Measurements from ENCODE around the gene PLIN4. TPM values are rescaled to one million over a fixed set of nuclear protein-coding genes. Genes with fewer than 3 reads are reported as not detected.

PLIN4 gene
- total RNA-seq, 1 donor = under 0.01 TPM

DNA sequence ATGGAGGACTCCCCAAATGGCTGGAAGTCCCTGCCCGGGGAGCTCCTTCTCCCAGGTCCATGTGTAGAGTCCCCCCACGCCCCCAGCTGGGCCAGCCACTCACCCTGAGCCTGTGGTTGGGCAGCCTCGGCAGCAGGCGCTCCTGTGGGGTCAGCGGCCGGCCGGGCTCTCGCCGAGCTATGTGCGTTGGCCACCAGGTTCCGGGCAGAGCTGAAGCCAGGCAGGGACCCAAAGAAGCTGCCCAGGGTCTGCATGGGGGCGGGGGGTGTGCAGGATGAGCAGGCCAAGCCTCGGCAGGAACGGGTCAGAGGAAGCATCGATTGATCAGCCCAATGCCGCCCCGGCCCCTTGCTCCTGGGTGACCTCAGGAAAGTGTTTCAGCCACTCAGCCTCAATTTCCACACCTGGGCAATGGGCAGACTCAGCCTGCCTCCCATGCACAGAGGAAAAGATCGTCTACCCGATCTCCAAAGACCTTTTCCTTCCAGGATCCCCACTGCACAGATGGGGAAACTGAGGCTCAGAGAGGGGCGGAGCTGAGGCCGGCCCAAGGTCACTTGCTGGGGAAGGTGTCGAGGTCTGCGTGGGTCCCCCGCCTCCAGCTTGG, 732 bp downstream of the PLIN4 start:
- Histone ChIP-seq H3K79me2 (ENCODE audit: insufficient read depth, low read length) (no peaks in the 10 kb centered on the region), H3K4me2 (ENCODE audit: insufficient read depth, low read length) (no peak overlapping the region), H4K20me1 (ENCODE audit: insufficient read depth, low read length) (no peaks in the 10 kb centered on the region), H3K27ac (ENCODE audit: low read depth, low read length) (no peak overlapping the region), H3K4me1 (ENCODE audit: insufficient read depth, low read length) (peaks cover 7% of the 10 kb centered on the region), H2AFZ (ENCODE audit: low read length) (no peak overlapping the region), H3K4me3 (ENCODE audit: insufficient read depth, low read length) (no peak overlapping the region), H3K9me3 (ENCODE audit: low read depth, low read length) (no peaks in the 10 kb centered on the region), H3K36me3 (ENCODE audit: insufficient read depth, low read length) (no peaks in the 10 kb centered on the region), H3K27me3 (ENCODE audit: insufficient read depth, low read length) (peaks cover 20% of the 10 kb centered on the region)
- DNase-seq (ENCODE audit: insufficient read length, low spot score, missing footprints) = no peak
- TF ChIP-seq, protein P1, sequence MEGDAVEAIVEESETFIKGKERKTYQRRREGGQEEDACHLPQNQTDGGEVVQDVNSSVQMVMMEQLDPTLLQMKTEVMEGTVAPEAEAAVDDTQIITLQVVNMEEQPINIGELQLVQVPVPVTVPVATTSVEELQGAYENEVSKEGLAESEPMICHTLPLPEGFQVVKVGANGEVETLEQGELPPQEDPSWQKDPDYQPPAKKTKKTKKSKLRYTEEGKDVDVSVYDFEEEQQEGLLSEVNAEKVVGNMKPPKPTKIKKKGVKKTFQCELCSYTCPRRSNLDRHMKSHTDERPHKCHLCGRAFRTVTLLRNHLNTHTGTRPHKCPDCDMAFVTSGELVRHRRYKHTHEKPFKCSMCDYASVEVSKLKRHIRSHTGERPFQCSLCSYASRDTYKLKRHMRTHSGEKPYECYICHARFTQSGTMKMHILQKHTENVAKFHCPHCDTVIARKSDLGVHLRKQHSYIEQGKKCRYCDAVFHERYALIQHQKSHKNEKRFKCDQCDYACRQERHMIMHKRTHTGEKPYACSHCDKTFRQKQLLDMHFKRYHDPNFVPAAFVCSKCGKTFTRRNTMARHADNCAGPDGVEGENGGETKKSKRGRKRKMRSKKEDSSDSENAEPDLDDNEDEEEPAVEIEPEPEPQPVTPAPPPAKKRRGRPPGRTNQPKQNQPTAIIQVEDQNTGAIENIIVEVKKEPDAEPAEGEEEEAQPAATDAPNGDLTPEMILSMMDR (IDR thresholded peaks at IDR 0.05; ENCODE audit: extremely low read depth, low read depth, low read length) = no peak

DNA sequence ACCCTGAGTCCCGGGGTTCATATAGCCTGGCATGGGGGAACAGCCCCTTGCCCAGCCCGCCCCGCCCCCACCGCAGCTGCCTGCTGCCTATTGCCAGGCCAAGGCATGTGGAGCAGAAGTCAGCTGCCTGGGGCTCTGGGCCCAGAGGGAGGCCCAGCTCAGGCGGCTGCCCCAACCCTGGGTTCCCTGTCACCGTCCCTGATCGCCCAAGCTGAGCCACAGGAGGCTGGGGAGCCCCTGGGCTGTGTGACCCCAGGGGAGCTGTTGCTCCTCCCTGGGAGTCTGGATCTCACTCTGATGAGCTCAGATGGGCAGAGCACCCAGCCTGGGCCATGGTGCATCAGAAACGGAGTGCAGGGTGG, 1.4 kb downstream of the PLIN4 start:
- no peak for DNase-seq (ENCODE audit: insufficient read length, low spot score, missing footprints)
- H3K79me2 ChIP-seq (ENCODE audit: insufficient read depth, low read length) = no peaks in the 10 kb centered on the region
- no peaks in the 10 kb centered on the region for H4K20me1 ChIP-seq (ENCODE audit: insufficient read depth, low read length)
- no peak overlapping the region for H3K4me3 ChIP-seq (ENCODE audit: insufficient read depth, low read length)
- no peak overlapping the region for H3K4me2 ChIP-seq (ENCODE audit: insufficient read depth, low read length)
- H3K27me3 ChIP-seq (ENCODE audit: insufficient read depth, low read length) = peaks cover 20% of the 10 kb centered on the region
- no peaks in the 10 kb centered on the region for H3K36me3 ChIP-seq (ENCODE audit: insufficient read depth, low read length)
- TF ChIP-seq, protein P1 (IDR thresholded peaks at IDR 0.05; ENCODE audit: extremely low read depth, low read depth, low read length) = no peak
- H2AFZ ChIP-seq (ENCODE audit: low read length) = no peak overlapping the region
- H3K4me1 ChIP-seq (ENCODE audit: insufficient read depth, low read length) = peaks cover 7% of the 10 kb centered on the region
- no peaks in the 10 kb centered on the region for H3K9me3 ChIP-seq (ENCODE audit: low read depth, low read length)
- no peak overlapping the region for H3K27ac ChIP-seq (ENCODE audit: low read depth, low read length)

DNA sequence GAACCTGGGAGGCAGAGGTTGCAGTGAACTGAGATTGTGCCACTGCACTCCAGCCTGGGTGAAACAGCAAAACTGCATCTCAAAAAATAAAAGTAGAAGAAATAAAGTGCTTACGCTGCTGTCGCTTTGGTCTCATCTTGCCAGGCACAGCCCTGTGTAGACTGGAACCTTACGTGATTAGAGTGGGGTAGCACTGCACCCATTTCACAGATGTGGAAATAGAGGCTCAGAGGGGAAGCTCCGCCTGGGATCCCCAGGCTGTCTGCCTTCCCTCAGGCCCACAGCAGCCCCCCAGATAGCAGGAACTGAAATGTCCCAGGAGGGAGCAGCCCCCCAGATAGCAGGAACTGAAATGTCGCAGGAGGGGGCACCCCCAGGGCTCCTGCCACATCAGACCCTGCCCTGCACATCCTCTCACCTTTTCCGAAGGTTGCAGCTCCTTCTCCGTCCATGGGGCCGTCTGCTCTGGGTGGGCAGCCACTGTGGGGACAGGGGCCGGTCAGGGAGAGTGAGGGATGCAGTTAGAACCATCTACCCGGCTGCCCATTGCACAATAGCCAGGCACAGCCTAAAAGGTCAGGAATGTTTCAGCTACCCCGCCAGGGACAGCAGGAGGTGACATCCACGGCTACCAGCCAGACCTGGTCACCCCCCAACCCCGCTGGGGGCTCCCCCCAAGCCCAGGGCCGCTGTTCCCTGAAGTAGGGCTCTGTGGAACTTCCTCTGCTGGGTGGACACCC, 1.9 kb downstream of the PLIN4 start:
- no peaks in the 10 kb centered on the region for H4K20me1 ChIP-seq (ENCODE audit: insufficient read depth, low read length)
- TF ChIP-seq, protein P1 (IDR thresholded peaks at IDR 0.05; ENCODE audit: extremely low read depth, low read depth, low read length) = no peak
- H3K27ac ChIP-seq (ENCODE audit: low read depth, low read length) = no peak overlapping the region
- no peak overlapping the region for H2AFZ ChIP-seq (ENCODE audit: low read length)
- H3K4me3 ChIP-seq (ENCODE audit: insufficient read depth, low read length) = no peak overlapping the region
- H3K79me2 ChIP-seq (ENCODE audit: insufficient read depth, low read length) = no peaks in the 10 kb centered on the region
- H3K36me3 ChIP-seq (ENCODE audit: insufficient read depth, low read length) = no peaks in the 10 kb centered on the region
- peaks cover 20% of the 10 kb centered on the region for H3K27me3 ChIP-seq (ENCODE audit: insufficient read depth, low read length)
- DNase-seq (ENCODE audit: insufficient read length, low spot score, missing footprints) = no peak
- peaks cover 6% of the 10 kb centered on the region for H3K4me1 ChIP-seq (ENCODE audit: insufficient read depth, low read length)
- no peaks in the 10 kb centered on the region for H3K9me3 ChIP-seq (ENCODE audit: low read depth, low read length)
- no peak overlapping the region for H3K4me2 ChIP-seq (ENCODE audit: insufficient read depth, low read length)

DNA sequence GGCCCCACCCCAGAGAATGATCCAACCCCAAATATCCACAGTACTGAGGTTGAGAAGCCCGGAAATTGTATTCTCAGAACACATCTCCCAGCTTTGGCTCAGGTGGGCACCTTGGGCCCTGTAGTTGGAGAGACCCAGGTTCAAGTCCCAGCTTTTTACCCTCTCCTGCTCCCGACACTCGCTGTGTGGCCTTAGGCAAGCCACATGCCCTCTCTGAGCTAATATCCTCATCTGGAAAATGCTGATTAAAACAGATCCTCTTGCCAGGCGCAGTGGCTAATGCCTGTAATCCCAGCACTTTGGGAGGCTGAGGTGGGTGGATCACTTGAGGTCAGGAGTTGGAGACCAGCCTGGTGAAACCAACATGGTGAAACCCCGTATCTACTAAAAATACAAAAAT, 2.6 kb downstream of the PLIN4 start:
- Histone ChIP-seq H3K4me2 (ENCODE audit: insufficient read depth, low read length) (no peak overlapping the region), H3K79me2 (ENCODE audit: insufficient read depth, low read length) (no peaks in the 10 kb centered on the region), H3K9me3 (ENCODE audit: low read depth, low read length) (no peaks in the 10 kb centered on the region), H3K27me3 (ENCODE audit: insufficient read depth, low read length) (peaks cover 20% of the 10 kb centered on the region), H3K4me1 (ENCODE audit: insufficient read depth, low read length) (peaks cover 5% of the 10 kb centered on the region), H2AFZ (ENCODE audit: low read length) (no peak overlapping the region), H3K36me3 (ENCODE audit: insufficient read depth, low read length) (no peaks in the 10 kb centered on the region), H3K4me3 (ENCODE audit: insufficient read depth, low read length) (no peak overlapping the region), H3K27ac (ENCODE audit: low read depth, low read length) (no peak overlapping the region), H4K20me1 (ENCODE audit: insufficient read depth, low read length) (no peaks in the 10 kb centered on the region)
- TF ChIP-seq, protein P1 (IDR thresholded peaks at IDR 0.05; ENCODE audit: extremely low read depth, low read depth, low read length) = no peak
- DNase-seq (ENCODE audit: insufficient read length, low spot score, missing footprints) = no peak

All from osteoblast (primary cell).